ENCODE results near the gene FAM135A. TPM values are rescaled to one million over a fixed set of nuclear protein-coding genes. Genes with fewer than 3 reads are reported as not detected.
"Not testable (repeated sequence)": the region's sequence is repeated elsewhere in the genome, so short reads cannot be mapped to it uniquely, and the experiment has no call there.

FAM135A gene
- polyA plus RNA-seq, 1 donor: 18.3 TPM

DNA sequence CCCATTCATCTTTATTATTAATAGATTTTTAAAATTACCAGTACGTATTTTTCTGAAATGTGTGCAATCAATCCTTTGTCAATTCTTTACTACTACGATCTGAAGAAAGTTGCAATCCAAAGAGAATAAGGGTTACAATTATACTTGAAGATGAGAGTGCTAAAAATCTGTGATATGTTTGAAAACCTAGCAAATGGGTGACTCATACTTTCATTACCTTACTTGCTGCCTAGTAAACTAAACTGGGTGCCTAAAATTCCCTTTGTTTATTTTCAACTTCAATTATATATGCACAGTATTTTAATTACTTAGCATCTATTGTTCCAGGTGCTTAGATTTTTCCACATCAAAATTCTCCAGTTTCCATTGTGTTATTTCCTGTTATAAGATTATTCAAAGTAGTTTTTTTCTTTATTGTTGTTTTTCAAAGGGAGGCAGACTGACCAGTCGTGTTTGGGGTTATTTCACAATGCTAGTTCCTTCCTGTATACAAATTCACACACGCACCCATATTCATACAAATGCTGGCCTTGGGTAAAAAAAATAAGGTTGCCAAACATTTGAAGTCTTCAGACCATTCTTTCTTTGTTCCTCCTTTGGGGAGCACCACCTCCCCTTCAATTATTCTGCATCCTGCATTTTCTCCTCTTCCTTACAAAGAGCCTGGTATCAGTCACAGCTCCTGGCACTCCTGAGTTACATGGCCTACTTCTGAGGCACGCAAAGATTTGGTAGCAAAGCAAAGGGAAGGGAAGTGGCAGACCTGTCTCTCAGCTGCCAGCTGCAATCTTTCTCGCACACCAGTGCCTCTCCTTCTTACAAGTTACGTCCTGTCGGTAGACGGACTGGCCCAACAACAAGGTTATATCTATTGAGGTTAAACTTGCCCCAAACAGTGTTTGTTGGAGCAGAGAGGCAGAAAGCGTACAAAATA, 16.2 kb upstream of the FAM135A start:
- no peak for DNase-seq (ENCODE audit: low read depth)

DNA sequence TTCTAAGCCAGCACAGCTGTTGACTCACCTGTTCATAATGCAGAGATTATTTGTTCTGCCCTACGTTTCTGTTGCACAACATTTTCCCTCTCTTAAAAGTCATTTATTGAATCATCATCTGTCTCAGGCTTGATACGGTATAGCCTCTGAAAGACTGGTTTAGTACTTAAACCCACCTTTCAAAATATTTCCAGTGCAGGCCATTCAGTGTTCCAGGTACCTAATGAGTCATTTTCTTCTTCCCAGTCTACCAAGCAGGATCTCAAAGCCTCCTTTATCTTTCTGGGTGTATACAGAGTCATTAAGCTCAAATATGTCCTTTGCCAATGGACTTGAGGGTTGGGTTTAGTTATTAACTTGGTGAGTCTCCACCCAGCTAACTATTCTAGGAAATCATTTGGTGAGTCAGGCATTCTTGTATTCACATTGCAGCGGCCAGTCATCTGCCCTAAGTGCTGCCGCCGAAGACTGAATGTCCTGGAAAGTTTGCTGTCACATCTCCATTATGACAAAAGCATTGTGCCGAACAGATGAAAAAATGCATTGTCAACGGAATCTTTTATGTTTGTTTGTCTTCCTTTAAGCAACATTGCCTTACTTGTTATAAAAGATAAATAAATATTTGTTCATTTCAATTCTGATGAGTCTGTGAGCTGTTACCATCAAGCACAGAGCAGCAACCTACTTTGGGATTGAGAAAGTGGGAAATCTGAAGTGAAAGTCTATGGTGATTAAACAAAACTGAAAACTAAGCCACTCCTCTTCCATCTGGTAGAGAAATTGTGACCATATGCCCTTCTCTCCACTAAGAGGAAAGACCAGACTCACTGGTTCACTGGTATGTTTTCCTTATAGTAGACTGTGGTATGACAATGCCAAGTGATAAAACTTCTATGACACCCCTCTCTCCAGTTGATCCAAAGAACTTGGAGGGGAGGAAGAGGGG, 14.3 kb upstream of the FAM135A start:
- no peak for DNase-seq (ENCODE audit: low read depth)

DNA sequence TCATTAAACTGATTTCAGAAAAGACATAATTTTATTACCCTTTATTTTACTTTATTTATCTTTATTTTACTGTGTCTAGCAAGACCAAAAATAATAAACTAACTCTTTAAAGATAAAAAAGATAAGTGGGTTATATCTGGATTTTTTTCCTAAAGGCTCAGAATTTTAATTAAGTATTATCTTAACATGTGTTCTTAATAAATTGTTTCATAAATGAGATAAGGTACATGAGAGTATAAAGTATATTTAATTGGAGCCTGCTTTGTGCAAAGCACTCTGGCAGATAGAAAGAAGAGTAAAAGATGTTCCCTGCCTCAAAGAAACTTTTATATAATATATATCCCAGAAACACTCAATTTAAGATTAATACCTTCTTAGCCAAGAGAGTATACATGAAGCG, 8.7 kb upstream of the FAM135A start:
- DNase-seq (ENCODE audit: low read depth): no peak

DNA sequence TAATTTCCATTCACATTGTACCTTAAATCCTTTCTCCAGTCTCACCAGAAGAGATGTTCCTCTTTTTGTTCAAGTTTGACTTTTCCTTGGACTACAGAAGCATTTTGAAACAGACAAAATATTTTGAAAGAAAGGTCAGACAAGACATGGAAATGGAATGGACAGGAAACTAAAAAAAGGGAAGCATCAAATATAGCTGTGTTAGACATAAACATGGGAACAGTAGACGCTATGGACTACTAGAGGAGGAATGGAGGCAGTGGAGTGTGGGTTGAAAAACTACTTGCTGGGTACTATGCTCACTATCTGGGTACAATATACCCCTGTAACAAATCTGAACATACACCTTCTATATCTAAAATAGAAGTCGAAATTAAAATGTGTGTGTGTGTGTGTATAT, 4.1 kb upstream of the FAM135A start:
- no peak for DNase-seq (ENCODE audit: low read depth)

DNA sequence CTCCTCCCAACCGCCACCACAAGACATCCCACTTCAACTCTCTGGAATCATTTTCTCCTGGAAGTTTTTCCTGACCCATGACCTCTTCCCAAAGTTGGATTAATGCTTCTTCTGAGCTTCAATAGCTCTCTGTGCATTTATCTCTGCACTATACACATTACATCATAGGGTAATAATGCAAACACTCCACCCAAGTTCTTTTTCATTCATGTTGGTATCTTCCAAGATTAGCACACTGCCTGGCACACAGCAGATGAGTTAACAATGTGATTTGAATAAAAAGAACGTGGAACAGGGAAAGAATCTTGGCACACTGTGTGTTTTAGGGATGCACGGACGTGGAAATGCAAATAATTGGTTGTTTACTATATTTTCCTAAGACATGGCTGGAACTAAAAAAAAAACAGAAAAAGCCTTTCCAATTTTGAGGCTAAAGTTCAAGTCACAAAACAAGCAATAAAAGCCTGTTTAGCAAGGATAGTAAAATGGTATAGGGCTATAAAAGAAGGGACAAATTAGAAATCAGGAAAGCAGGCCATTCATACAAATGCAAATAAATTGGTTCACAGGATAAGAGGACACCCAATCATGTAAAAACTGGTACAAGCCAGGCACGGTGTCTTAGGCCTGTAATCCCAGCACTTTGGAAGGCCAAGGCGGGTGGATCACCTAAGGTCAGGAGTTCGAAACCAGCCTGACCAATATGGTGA, 1.6 kb upstream of the FAM135A start:
- DNase-seq (ENCODE audit: low read depth): no peak

DNA sequence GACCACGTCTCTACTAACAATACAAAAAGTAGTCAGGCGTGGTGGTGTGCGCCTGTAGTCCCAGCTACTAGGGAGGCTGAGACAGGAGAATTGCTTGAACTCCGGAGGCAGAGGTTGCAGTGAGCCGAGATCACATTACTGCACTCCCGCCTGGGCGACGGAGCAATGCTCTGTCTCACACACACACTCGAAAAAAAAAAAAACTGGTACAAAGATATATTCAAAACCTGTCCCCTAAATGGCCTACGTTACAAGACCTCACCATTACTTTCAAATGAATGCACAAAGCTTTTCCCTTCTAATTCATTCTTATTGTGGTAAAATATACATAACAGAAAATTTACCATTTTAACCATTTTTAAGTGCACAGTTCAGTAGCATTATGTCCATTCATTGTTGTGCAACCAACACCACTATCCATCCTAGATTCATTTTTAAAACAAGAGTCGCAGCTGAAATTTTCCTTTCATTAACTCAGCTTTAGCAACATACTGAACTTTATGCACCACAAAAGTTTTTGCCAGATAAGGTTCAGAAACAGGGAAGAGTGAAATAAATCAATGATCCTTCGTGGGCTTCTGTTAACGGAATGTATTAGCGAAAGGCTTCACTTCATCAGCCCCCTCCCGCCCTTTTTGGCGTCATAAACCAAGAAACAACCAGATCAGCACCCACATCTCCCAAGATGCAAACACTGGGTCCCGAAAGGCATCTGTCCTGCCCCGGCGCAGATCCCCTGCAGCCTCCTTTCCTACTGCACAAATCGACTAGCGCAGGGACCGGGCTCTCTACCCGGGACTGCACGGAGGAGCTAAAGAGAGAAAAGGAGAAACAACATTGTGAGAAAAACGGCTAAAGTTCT, 825 bp upstream of the FAM135A start:
- DNase-seq (ENCODE audit: low read depth): no peak

DNA sequence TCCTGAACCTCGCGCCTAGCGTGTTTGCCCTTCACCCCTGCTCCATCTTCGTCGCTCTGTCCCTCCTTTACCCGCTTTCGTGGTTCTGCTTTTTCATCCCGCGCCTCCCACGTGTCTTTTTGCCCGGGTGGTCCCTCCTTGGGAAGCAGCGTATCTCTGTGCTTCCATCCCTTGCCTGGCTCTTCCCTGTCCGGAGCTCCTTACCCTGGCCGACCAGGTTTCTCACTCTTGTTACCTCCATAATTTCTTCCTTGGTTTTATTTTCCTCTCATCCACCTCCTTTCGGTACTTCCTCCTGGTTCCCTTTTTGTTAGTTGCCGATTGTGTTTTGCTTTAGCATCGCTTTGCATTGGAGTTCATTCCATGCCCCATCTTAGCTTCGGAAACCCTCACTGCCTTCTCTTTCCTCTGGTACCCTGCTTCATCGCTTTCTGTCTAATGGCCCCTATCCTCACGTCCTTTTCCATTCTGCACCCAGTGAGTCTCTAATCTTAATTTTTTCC, 735 bp downstream of the FAM135A start:
- DNase-seq (ENCODE audit: low read depth): no peak

DNA sequence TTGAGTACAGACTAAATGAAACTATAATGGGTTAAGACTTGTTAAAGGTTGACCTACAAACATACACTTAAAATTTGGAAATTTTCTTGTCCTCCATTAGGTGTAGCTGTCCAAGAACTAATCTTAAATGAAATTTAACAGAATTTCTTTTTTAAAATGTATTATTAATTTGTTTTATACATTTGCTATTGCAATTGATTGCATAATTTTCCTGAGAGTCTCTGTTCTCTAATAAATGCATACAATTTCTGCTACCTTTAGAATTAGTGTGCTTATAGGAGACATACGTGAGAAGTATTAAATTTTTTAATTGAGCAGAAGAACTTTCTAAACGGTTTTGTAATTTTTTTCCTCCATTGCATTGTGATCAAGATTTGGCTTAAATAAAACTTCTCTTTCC, 1.5 kb downstream of the FAM135A start:
- DNase-seq (ENCODE audit: low read depth): no peak

DNA sequence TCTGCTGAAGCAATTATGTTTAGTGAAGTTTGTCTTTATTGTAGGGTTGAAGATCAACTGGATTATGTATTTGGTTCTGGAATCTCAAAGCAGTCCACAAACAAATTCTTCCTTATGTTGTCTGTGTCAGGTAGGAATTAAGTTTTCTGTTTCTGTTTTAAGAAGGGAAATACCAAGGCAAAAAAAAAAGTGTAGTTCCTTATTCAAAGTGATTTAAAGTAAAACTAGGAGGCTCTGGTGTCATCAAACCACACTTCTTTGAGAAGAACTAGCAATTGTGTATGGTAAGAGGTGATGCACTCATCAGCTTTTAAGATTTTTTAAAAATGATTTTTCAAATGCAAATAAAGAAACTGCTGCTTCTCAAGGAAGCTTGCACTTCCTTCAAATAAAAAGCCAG, 1.9 kb downstream of the FAM135A start:
- no peak for DNase-seq (ENCODE audit: low read depth)

DNA sequence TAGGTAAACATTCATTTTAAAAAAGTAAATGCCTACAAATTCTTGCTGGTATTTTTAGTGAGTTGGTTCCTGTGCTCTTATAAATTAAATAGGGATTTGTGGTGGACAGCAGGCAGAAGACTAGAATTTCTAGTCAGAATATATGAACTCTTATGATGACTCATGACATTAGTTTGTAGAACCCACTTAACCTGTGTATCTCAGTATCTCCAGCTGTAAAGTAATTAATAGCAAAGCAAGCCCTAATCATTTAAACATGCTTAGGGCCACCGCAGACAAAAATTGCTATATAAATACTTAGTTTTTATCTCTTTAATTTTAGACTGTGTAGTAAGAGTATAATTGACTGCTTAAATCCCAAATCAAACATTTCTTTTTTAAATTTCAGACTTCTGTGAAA, 2.4 kb downstream of the FAM135A start:
- DNase-seq (ENCODE audit: low read depth): no peak

DNA sequence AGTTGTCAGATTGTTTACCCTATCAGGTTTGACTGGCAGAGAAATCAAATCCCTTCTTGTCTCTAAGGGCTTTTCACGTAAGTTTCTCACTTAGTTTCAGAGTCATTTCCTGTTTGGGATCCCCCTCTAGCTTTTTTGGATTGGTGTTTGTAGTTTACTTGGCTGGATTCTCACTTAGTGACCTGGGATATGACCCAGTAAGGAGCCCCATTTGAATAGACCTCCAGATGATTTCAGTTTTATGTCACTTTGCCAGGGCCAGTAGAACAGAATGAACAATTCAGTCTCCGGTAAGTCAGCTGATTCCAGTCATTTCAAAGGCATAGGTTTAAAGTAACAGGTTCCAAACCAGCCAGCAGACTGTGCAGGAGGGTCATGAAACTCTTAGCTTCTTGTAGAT, 8.2 kb downstream of the FAM135A start:
- no peak for DNase-seq (ENCODE audit: low read depth)

DNA sequence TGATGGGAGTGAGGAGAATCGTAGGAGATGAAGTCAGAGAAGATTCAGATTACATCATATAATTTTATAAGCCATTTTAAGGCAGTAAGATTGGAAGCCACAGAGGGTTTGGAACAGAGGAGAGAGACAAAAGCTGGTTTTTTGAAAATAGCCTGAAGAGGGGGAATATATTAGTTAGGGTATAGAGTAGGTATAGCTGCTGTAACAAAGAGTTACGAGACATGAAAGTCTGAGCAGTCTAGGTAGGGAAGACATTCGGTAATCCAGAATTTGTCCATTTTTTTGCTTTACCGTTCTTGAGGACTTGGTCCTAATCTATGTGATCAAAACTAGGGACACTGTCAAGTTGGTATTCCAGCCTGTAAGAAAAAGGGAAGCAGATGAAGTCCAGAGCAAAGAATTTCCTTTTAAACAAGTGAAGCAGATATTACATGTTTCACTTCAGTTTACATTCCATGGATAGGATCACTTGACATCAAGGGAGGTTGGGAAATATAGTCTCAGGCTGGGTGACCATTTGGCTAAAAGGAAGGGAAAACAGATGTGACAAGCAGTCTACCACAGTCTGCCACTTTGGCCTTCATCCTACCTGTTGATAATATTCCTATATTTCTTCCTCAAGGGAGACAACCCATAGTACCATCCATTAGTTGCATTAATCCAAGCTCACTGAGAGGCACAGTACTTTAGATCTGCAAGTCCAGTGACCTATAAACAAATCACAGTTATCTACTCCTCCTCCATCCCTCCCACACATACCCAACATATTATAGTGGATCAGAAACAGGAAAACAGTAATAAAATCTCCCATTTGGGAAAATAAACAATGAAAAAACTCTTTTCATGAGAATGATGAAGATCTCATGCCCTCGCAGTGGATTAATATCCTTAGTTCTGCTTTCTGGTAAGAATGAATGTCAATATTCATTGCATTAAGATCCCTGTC, 10.2 kb downstream of the FAM135A start:
- no peak for DNase-seq (ENCODE audit: low read depth)

DNA sequence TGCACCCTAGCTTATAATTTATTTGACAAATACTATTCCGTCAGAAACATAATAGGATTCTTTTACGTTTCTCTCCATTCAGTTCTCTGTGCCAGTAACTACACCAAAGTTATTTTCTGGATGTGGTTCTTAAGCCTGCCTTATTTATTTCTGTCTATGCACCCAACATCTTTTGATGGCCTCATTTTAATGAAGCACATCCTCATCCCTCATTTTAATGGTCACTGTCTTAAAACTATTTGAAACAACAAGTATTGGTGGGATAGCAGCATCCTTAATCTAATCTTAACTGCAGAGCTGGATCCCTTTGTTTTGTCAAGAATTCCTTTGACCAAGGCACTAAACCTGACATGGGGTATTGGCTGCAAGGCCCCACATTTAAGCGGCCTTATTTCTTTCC, 11.0 kb downstream of the FAM135A start:
- no peak for DNase-seq (ENCODE audit: low read depth)

DNA sequence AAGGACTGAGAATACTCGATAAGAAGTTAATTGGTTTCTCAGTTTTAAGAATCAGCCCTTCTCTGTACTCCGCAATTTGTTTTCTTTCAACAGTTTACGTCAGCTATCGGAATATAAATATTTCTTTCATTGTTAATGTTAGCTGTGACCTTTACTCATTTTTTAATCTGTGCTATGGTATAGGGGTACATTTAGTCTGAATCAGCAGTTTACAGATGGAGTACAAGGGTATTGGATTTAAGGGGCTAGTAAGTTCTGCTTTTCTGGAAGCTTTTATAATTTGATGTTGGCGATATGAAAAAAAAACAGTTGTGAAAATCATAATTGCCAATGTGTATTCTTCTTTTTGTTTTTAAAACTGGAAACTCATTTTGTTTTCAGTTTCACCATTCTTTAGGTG, 23.0 kb downstream of the FAM135A start:
- no peak for DNase-seq (ENCODE audit: low read depth)

DNA sequence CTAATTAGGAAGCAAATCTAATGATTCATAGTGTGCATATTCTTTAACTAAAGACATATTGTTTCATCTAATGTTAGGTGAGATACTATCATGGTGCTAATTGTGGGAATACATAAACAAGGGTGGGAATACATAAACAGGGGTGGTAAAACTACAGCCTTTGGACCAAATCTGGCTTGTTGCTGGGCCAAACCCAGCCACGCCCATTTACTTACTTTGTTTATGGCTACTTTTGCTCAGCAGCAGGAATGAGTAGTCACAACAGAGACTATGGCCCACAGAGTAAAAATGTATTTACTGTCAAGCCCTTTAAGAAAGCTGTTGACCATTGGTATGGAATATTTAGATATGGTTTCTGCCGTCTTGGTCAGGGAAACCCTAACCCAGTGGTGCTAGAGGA, 31.7 kb downstream of the FAM135A start:
- no peak for DNase-seq (ENCODE audit: low read depth)

DNA sequence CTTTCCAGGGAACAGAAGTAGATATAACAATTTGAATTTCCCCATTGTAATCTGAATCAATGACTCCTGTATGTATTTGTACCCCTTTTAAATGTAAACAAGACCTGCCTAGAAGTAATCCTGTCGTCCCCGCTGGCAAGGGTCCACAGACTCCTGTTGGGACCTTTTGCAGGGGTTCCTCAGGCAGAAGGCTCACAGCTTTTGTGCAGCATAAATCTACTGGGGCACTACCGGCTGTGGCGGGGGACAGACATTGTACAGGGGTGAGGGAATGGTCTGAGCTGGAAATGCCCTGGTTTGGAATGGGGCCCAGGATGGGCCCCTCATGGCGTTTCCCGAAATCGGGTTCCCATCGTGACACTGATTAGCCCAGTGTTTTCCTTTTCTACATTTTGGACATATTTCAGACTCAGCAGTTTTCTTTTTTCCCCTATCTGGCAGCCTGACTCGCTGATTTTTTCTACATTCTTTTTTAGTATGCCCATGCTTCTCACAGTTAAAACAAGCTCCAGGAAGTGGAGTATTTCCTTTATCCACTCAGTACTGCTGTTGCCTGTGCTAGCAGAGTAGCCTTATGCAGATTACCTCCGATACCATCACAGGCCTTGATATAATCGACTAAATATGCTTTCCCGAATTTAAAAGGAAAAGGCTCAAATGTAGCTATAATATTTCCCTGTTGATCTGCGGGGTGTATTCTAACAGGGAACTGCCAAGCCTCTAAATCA, 34.2 kb downstream of the FAM135A start:
- not testable (repeated sequence) for DNase-seq (ENCODE audit: low read depth)

DNA sequence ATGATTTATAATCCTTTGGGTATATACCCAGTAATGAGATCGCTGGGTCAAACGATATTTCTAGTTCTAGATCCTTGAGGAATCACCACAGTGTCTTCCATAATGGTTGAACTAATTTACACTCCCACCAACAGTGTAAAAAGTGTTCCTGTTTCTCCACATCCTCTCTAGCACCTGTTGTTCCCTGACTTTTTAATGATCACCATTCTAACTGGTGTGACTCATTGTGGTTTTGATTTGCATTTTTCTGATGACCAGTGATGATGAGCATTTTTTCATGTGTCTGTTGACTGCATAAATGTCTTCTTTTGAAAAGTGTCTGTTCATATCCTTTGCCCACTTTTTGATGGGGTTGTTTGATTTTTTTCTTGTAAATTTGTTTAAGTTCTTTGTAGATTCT, 40.6 kb downstream of the FAM135A start:
- not testable (repeated sequence) for DNase-seq (ENCODE audit: low read depth)

DNA sequence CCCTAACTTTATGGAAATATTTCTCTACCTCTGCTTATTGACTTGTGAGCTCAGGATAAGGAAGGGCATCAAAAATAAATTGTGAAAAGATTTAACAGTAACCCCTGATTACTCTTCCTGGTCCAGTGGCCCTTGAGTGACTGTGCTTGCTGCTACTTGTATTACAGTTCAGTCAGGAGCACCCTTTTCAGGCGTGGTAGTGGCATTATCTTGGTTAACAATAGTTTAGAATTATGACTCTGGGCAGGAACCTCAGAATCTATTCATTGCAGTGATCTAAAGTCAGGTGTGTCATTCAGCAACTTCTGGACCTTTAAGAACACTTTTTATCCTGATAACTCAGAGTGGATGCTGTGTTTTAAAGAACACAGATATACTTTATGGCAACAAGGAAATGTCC, 43.4 kb downstream of the FAM135A start:
- no peak for DNase-seq (ENCODE audit: low read depth)

DNA sequence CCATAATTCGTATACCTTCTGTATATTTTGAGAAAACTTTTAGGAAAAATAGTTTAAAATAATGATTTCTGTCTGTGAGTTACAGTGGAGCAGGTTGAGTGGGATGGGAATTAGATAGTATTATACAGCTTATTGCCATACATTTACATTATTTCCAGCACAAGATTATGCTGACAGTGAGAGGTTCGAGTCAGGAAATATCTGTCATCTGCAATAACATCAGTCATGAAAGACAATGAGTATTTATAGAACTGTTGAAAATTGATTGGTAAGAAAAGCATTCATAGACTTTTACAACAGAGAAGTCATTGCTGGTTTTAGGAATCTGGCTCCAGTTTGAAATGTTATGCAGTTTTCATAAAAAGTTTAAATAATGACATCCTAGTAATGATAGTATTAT, 45.9 kb downstream of the FAM135A start:
- DNase-seq (ENCODE audit: low read depth): no peak
